Frontal cortex (tissue), 1 donor: ENCODE measurements around the gene F13B. TPM values are rescaled to one million over a fixed set of nuclear protein-coding genes. Genes with fewer than 3 reads are reported as not detected.

Experiments
- total RNA-seq: library from RNA; depleted of rRNA; stranded (reverse); fragments of >200 nt; gene quantifications from one replicate; pipeline ENCODE4 v1.2.3, GENCODE V29; 2014

The F13B gene
- total RNA-seq, 1 donor from 2014 or later, result not detected

Other genes with a start within 250 kb of the F13B start
- gene CFHR1, start 247.5 kb downstream of the F13B start, total RNA-seq, result 0.41 TPM
- gene CFHR4, start 179.2 kb downstream of the F13B start, total RNA-seq, result 0.41 TPM
- gene CFHR2, start 123.5 kb downstream of the F13B start, total RNA-seq, result not detected
- gene CFHR5, start 89.7 kb downstream of the F13B start, total RNA-seq, result not detected
- 7.3 TPM for gene ASPM, start 79.4 kb upstream of the F13B start, total RNA-seq
- 95.0 TPM for gene ZBTB41, start 134.0 kb upstream of the F13B start, total RNA-seq
- 16.7 TPM for gene CRB1, start 201.0 kb upstream of the F13B start, total RNA-seq